GM23338 (cell line): ENCODE results near the gene OCA2. TPM values are rescaled to one million over a fixed set of nuclear protein-coding genes. Genes with fewer than 3 reads are reported as not detected.

Source experiments
- ATAC-seq: fragments of 200-7000 bp; cut with Tn5 transposase; 3 replicates; pipeline ENCODE4 v1.9.1; 2020
- DNase-seq: peaks from one replicate; pipeline ENCODE4 v3.0.0-alpha.2; 2015; ENCODE audit warnings: low spot score
- H2AFZ ChIP-seq: fragments of 200-600 bp; sonication (generic); 2 replicates; pipeline ENCODE4 v1.8.0; 2016; ENCODE audit warnings: antibody characterized with exemption, mild to moderate bottlenecking, moderate library complexity
- H3F3A ChIP-seq: fragments of 200-600 bp; sonication (generic); replicated peaks from 2 replicates; pipeline ENCODE4 v1.8.0; 2017; ENCODE audit warnings: antibody characterized with exemption, mixed run types, low read depth
- H3K27ac ChIP-seq: fragments of 200-600 bp; sonication (generic); 2 replicates; pipeline ENCODE4 v1.6.1; 2016; ENCODE audit warnings: low read depth
- H3K27me3 ChIP-seq: fragments of 200-600 bp; sonication (generic); 2 replicates; pipeline ENCODE4 v1.8.0; 2016; ENCODE audit warnings: mild to moderate bottlenecking, mixed run types, moderate library complexity; ENCODE audit not compliant: insufficient read depth
- H3K36me3 ChIP-seq: fragments of 200-600 bp; sonication (generic); 2 replicates; pipeline ENCODE4 v1.8.0; 2016; ENCODE audit warnings: mild to moderate bottlenecking; ENCODE audit not compliant: insufficient read depth
- H3K4me1 ChIP-seq: fragments of 200-600 bp; sonication (generic); 2 replicates; pipeline ENCODE4 v1.8.0; 2016; ENCODE audit warnings: mild to moderate bottlenecking, moderate library complexity; ENCODE audit not compliant: insufficient read depth
- H3K4me2 ChIP-seq: fragments of 200-600 bp; sonication (generic); 2 replicates; pipeline ENCODE4 v1.7.1; 2017; ENCODE audit warnings: mixed run types
- H3K4me3 ChIP-seq: fragments of 200-600 bp; sonication (generic); 2 replicates; pipeline ENCODE4 v1.6.1; 2016; ENCODE audit warnings: mixed run types
- H3K79me2 ChIP-seq: fragments of 200-600 bp; sonication (generic); replicated peaks from 2 replicates; pipeline ENCODE4 v1.8.0; 2017; ENCODE audit warnings: mild to moderate bottlenecking; ENCODE audit not compliant: insufficient read depth
- H3K9me2 ChIP-seq: fragments of 200-600 bp; sonication (generic); 2 replicates; pipeline ENCODE4 v1.8.0; 2017; ENCODE audit not compliant: insufficient read depth
- H4K20me1 ChIP-seq: fragments of 200-600 bp; sonication (generic); replicated peaks from 2 replicates; pipeline ENCODE4 v1.8.0; 2017; ENCODE audit warnings: mild to moderate bottlenecking; ENCODE audit not compliant: insufficient read depth
- H3K27ac Mint-ChIP-seq: 2 replicates; pipeline ENCODE4 v1.8.0; 2020; ENCODE audit warnings: inconsistent platforms, mild to moderate bottlenecking, moderate library complexity, mixed read lengths
- H3K27me3 Mint-ChIP-seq: 3 replicates; pipeline ENCODE4 v1.8.0; 2022; ENCODE audit warnings: low read depth, mild to moderate bottlenecking, moderate library complexity, mixed read lengths, inconsistent platforms; ENCODE audit not compliant: insufficient read depth, poor library complexity
- H3K36me3 Mint-ChIP-seq: 3 replicates; pipeline ENCODE4 v1.8.0; 2021; ENCODE audit warnings: low read depth, mild to moderate bottlenecking, inconsistent platforms, moderate library complexity, mixed read lengths
- H3K4me1 Mint-ChIP-seq: 3 replicates; pipeline ENCODE4 v1.8.0; 2020; ENCODE audit warnings: mild to moderate bottlenecking, inconsistent platforms, mixed read lengths
- H3K4me3 Mint-ChIP-seq: 3 replicates; pipeline ENCODE4 v1.8.0; 2021; ENCODE audit warnings: moderate library complexity, mild to moderate bottlenecking, inconsistent platforms, mixed read lengths
- H3K9me3 Mint-ChIP-seq: 3 replicates; pipeline ENCODE4 v1.8.0; 2020; ENCODE audit warnings: moderate library complexity, mild to moderate bottlenecking, inconsistent platforms, mixed read lengths
- CTCF ChIP-seq, 2 experiments: fragments of 200-600 bp in 1 of 2; sonication (generic) in 1 of 2; conservative IDR thresholded peaks; 2 replicates each; pipeline versions ENCODE4 v1.5.1 to v1.6.1; 2016 to 2017; ENCODE audit warnings: antibody characterized with exemption in 2 of 2, low read depth in 2 of 2, mild to moderate bottlenecking in 2 of 2, moderate library complexity in 1 of 2
- EZH2 ChIP-seq: fragments of 200-600 bp; sonication (generic); IDR thresholded peaks from one replicate; pipeline ENCODE4 v1.8.0; 2017; ENCODE audit warnings: antibody characterized with exemption, mild to moderate bottlenecking, low read depth; ENCODE audit not compliant: unreplicated experiment
- JUNB ChIP-seq: IDR thresholded peaks from one replicate; pipeline ENCODE4 v1.6.1; 2016; ENCODE audit warnings: antibody characterized with exemption; ENCODE audit not compliant: unreplicated experiment
- NANOG ChIP-seq: IDR thresholded peaks from 2 replicates; pipeline ENCODE4 v1.6.1; 2016; ENCODE audit warnings: antibody characterized with exemption, borderline replicate concordance
- POLR2AphosphoS5 ChIP-seq: IDR thresholded peaks from 2 replicates; pipeline ENCODE4 v1.6.1; 2016; ENCODE audit warnings: antibody characterized with exemption, low read depth
- STAT1 ChIP-seq: IDR thresholded peaks from one replicate; pipeline ENCODE4 v1.6.1; 2016; ENCODE audit warnings: antibody characterized with exemption; ENCODE audit not compliant: unreplicated experiment
- ZNF331 ChIP-seq: fragments of 250-450 bp; sonication (Bioruptor Pico); IDR thresholded peaks from 2 replicates; pipeline ENCODE4 v1.5.0; 2020; ENCODE audit warnings: low read depth, mild to moderate bottlenecking, moderate library complexity
- ZNF462 ChIP-seq: fragments of 250-450 bp; sonication (Bioruptor Pico); IDR thresholded peaks from 2 replicates; pipeline ENCODE4 v1.5.0; 2020; ENCODE audit warnings: mild to moderate bottlenecking, moderate library complexity
- polyA plus RNA-seq: library from polyadenylated mRNA; unstranded; fragments of >200 nt; fragmentation: Nextera tagmentation; extraction: Ambion mirVana; gene quantifications from 2 replicates; pipeline ENCODE4 v1.2.1, GENCODE V29; 2016
- total RNA-seq: library from RNA; depleted of rRNA; stranded (reverse); fragments of >200 nt; shearing (Covaris generic); gene quantifications from 2 replicates; pipeline ENCODE4 v1.2.3, GENCODE V29; 2014

Gene OCA2
- total and polyA plus RNA-seq, 2 experiments from 2014 or later: 0.40 to 0.69 TPM

GRCh38 chr15:27861171-27861570 lies 237.9 kb downstream of the OCA2 start (continued):
- no peak for TF ChIP-seq ZNF462 (CRISPR knock-in tag)
- no peak for TF ChIP-seq STAT1
- no peak for TF ChIP-seq JUNB

DNA sequence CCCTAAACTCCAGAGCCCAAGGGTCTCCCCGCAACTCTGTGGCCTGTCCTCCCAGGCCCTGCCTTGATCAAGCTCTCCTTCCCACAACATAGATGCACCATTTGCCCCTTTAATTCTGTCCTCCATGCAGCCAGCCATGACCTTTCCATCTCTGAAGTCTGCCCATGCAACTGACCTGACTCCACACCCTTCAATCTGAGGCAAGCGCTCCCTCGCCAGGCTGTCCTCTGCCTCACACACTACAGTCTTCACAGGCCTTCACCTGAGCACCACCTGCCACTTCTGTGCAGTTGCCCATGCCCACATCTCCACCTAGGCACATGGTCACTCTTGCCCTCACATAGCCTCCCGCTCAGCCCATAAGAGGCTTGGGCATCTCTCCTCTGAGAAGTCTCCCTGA lies 244.0 kb downstream of the OCA2 start:
- no peaks in the 10 kb centered on the region for H3F3A ChIP-seq
- H3K36me3 ChIP-seq: no peaks in the 10 kb centered on the region
- TF ChIP-seq CTCF (conservative IDR thresholded peaks at IDR 0.05; ENCODE audit: low read depth in 2 of 2) (peak in 1 of 2 experiments; percentile 19; a peak in 1 of 4 replicates), ZNF331 (CRISPR knock-in tag) (no peak), NANOG (no peak), EZH2 (no peak), POLR2AphosphoS5 (no peak)
- H3K9me3 Mint-ChIP-seq: peaks cover 10% of the 10 kb centered on the region
- no peak overlapping the region for H3K4me3 Mint-ChIP-seq
- no peak overlapping the region for H3K4me2 ChIP-seq
- no peak overlapping the region for H2AFZ ChIP-seq
- no peak overlapping the region for H3K27ac ChIP-seq
- H3K4me1 Mint-ChIP-seq: no peaks in the 10 kb centered on the region
- no peaks in the 10 kb centered on the region for H3K27me3 ChIP-seq
- DNase-seq (no peak), ATAC-seq (no peak)
- no peaks in the 10 kb centered on the region for H3K79me2 ChIP-seq
- H3K27me3 Mint-ChIP-seq: peaks cover 9% of the 10 kb centered on the region
- no peak overlapping the region for H3K4me3 ChIP-seq
- no peaks in the 10 kb centered on the region for H3K4me1 ChIP-seq
- H3K36me3 Mint-ChIP-seq: peaks cover 2% of the 10 kb centered on the region; the same call in 1 of the 3 replicates
- H3K9me2 ChIP-seq: peaks cover 4% of the 10 kb centered on the region; the same call in 1 of the 2 replicates
- H4K20me1 ChIP-seq: no peaks in the 10 kb centered on the region
- H3K27ac Mint-ChIP-seq: no peak overlapping the region
